HEK293 (cell line): Measurements from ENCODE around the gene RASSF3.

Experiments
- CTCF ChIP-seq: fragments of 450-650 bp; formaldehyde crosslinking; IDR thresholded peaks from 2 replicates; pipeline ENCODE4 v1.5.1; 2016; ENCODE audit warnings: missing biosample characterization, missing genetic modification characterization
- HOXA7 ChIP-seq: sonication (generic); formaldehyde crosslinking; IDR thresholded peaks from 2 replicates; pipeline ENCODE4 v1.8.1; 2022; ENCODE audit warnings: missing genetic modification reagents, borderline replicate concordance
- ZNF335 ChIP-seq: fragments of 450-650 bp; formaldehyde crosslinking; conservative IDR thresholded peaks from 2 replicates; pipeline ENCODE4 v1.5.1; 2016; ENCODE audit warnings: missing biosample characterization, missing genetic modification characterization
- ZNF596 ChIP-seq: fragments of 450-650 bp; IDR thresholded peaks from 2 replicates; pipeline ENCODE4 v1.5.0; 2018; ENCODE audit warnings: missing biosample characterization, mild to moderate bottlenecking, missing genetic modification characterization, moderate library complexity
- ZNF704 ChIP-seq: fragments of 450-650 bp; formaldehyde crosslinking; IDR thresholded peaks from 2 replicates; pipeline ENCODE4 v1.5.1; 2016; ENCODE audit warnings: missing biosample characterization, missing genetic modification characterization

- no peak for TF ChIP-seq ZNF335 (tag by site-specific recombination)
- no peak for TF ChIP-seq ZNF596 (tag by site-specific recombination)
- no peak for TF ChIP-seq HOXA7
- TF ChIP-seq ZNF704 (tag by site-specific recombination), result no peak
- TF ChIP-seq CTCF (tag by site-specific recombination), result no peak
Observed at GRCh38 chr12:64735442-64735841, 125.1 kb downstream of the RASSF3 start.
